Measurements from ENCODE around the gene CNR2.
"Not testable (repeated sequence)": the region's sequence is repeated elsewhere in the genome, so short reads cannot be mapped to it uniquely, and the experiment has no call there.

Gene CNR2

GRCh38 chr1:23916209-23917131 is 3.3 kb upstream of the CNR2 start:
- no peak for DNase-seq (ENCODE audit: low read depth)

GRCh38 chr1:23915466-23915865 is 2.3 kb upstream of the CNR2 start:
- DNase-seq (ENCODE audit: low read depth) = no peak

GRCh38 chr1:23914921-23915320 is 1.8 kb upstream of the CNR2 start:
- no peak for DNase-seq (ENCODE audit: low read depth)

GRCh38 chr1:23911921-23912320 is 1.2 kb downstream of the CNR2 start:
- DNase-seq (ENCODE audit: low read depth) = no peak

- no peak for DNase-seq (ENCODE audit: low read depth)
Observed at GRCh38 chr1:23910553-23911246, 2.5 kb downstream of the CNR2 start.

- no peak for DNase-seq (ENCODE audit: low read depth)
Observed at GRCh38 chr1:23910144-23910543, 3.0 kb downstream of the CNR2 start.

DNA sequence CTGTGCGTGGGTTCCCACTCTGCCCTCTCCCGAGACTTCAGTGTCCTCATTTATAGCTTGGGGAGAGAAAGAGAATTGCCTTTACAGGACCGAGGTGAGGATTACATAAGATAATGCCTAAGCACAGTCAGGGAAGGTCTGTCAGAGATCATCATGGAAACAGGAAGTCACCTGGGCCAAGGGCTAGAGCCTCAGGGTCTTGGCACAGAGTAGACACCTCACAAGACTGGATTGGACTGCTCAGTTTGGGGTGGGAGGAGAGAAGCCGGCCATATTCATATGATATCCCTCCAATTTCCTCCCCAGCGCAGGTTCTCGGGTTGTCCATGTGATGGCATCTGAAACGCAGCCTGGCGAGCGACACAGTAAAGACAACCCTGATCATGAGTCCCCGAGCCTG is 3.8 kb downstream of the CNR2 start:
- no peak for DNase-seq (ENCODE audit: low read depth)

GRCh38 chr1:23908453-23909341 is 4.5 kb downstream of the CNR2 start:
- DNase-seq (ENCODE audit: low read depth) = no peak

DNA sequence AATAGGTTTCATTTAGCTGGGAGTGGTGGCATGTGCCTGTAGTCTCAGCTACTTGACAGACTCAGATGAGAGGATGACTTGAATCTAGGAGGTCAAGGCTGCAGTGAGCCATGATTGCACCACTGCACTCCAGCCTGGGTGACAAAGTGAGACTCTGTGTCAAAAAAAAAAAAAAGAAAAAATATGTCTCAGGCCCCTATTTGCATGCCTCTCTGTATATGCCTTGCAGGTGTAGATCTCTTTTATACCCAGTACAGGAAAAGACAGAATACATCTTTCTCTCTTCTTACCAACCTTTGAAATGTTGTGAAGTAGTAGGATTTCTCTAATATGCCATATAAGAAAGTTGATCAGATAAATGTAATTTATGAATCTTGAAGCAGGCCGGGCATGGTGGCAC is 6.4 kb downstream of the CNR2 start:
- DNase-seq (ENCODE audit: low read depth) = no peak

DNA sequence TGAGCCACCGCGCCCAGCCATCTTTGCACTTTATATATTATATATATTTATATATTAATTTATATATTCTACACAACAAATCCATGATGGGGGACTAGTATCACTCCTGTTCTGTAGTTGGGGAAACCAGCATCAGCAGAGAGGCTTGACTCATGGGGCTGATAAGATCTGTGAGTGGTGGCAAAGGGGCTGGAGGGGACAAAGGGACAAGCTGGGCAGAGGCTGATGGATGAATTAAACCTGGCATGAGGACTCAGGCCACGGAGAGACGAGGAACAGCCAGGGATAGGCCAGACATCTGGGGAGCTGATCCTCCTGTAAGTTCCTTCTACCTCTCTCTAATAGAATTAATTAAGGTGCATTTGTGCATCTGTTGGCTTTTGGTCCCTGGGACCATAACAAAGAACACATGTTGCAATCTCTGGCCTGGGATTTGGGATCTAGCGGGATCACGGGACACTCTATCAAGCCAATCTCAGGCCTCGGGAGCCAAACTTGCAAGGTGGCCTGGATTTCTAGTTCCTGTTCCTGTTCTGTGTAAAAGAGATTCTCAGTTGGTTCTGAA is 7.6 kb downstream of the CNR2 start:
- no peak for DNase-seq (ENCODE audit: low read depth)

DNA sequence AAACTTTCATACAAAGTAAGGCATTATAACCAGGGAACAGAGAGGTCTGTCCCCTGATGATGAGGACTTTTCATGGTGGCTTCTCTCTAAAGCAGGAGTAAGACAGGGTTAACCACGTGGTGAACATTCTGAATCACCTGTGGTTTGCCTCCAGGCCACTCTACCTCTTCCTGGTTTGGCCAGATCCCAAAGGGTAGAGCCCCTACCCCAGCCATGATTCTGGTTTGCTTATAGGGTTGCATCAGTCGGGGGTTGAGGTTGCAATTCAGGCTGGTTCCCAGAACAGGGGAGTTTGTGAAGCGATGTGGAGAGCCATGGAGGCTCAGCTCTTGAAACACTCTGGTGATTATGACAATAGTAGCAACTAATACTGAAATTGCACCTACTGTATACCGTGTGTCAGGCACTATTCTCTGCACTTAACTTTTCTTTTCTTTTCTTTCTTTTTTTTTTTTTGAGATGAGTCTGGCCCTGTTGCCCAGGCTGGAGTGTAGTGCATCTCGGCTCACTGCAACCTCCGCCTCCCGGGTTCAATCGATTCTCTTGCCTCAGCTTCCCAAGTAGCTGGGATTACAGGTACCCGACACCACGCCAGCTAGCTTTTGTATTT is 8.3 kb downstream of the CNR2 start:
- no peak for DNase-seq (ENCODE audit: low read depth)

DNA sequence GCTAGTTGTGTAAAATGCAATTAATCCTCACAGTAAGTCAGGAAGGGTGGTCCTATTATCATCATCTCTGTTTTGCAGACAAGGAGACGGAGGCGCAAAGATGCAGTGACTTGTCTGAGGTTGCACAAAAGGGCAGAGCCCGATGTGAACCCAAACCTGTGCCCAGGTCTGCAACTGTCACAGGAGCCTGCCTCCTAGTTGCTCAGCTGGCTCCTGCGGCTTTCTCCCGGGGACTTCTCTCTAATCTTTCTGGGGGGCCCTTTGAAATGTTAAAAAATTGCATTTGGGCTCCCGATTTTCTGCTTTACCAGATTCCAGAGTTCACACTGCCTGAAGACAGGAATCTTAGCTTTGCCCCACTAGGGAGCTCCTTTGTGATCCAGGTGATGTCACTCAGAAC is 9.4 kb downstream of the CNR2 start:
- no peak for DNase-seq (ENCODE audit: low read depth)

- no peak for DNase-seq (ENCODE audit: low read depth)
Observed at GRCh38 chr1:23902321-23903278, 10.6 kb downstream of the CNR2 start.

- not testable (repeated sequence) for DNase-seq (ENCODE audit: low read depth)
Observed at GRCh38 chr1:23900017-23900416, 13.1 kb downstream of the CNR2 start.

DNA sequence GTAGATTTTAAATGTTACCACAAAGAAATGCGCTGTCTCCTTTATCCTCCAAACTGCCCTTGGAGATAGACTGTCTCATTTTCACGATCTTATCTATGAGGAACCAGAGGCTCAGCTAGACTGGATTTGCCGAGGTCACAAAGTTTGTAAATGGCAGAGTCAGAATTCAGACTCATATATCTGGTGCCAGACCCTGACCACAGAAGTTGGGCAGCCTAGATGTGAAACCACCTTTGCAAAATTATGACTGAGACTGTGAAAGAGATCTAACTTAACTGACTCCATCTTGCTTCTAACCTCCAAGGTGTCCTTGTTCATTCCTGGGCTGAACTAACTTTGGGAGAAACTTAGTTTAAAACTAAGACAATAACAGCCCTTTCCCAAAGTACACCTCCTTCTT is 14.1 kb downstream of the CNR2 start:
- no peak for DNase-seq (ENCODE audit: low read depth)

DNA sequence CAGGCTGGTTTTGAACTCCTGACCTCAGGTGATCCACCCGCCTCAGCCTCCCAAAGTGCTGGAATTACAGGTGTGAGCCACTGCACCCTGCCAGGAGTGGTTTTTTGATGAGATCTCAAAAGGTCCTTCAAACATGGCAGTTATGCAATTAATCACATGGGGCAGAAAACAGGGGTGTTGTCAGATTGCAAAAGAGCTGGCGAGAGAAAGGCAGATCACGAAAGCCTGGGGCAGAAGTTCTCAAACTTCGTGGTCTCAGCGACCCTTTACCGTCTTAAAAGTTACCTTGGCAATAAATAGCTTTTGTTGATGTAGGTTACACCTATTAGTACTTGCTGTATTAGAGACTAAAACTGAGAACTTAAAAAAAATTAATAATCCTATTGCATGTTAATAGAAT is 16.1 kb downstream of the CNR2 start:
- DNase-seq (ENCODE audit: low read depth) = no peak

DNA sequence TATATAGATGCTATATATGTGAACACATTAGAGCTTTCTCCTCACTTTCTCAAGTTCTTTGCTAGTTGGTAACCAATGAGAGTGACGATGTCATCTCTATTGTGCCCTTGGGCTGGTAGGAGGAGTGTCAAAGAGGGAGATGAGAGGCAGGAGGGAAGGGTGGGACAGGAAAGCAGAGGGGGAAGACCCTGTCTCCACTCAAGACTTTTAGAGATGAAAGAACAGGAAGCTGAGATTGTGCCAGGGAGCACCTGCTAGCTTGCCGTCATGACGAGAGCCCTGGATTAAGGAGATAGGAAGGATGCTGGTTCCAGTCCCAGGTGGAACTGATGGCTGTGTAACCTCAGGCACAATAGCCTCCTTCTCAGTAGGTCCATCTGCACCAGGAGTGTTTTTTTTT is 16.7 kb downstream of the CNR2 start:
- DNase-seq (ENCODE audit: low read depth) = no peak

- no peak for DNase-seq (ENCODE audit: low read depth)
Observed at GRCh38 chr1:23895993-23896392, 17.2 kb downstream of the CNR2 start.

GRCh38 chr1:23895082-23895481 is 18.1 kb downstream of the CNR2 start:
- DNase-seq (ENCODE audit: low read depth) = no peak

DNA sequence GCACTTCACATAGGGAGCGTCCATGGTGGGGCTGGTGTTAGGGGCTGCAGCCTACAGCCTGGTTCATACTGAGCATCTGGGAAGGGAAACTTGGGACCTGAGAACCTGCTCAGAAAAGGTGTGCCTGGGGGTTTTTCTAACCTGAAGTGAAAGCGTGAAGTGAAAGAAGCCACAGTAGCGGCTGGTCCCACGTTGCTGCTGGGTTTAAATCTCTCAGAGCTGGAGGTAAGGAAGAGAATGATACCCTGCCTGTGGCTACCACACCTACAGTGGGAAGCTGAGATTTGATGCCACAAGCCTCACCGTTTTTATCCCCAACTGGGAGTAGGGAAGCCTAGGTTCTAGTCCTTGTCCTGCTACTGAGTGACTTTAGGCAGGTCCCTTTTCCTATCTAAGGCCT is 24.1 kb downstream of the CNR2 start:
- DNase-seq (ENCODE audit: low read depth) = no peak

- DNase-seq (ENCODE audit: low read depth) = no peak
Observed at GRCh38 chr1:23885222-23885621, 27.9 kb downstream of the CNR2 start.
